Suppressor macrophage treated with lipopolysaccharide for 1 hour (primary cell): Measurements from ENCODE around the gene KIF17.
"Not testable (repeated sequence)": the region's sequence is repeated elsewhere in the genome, so short reads cannot be mapped to it uniquely, and the experiment has no call there.

ENCODE experiments used
- DNase-seq, 3 donors: peaks; one replicate each; pipeline ENCODE4 v3.0.0-alpha.2; 2020 to 2022

KIF17 gene

GRCh38 chr1:20685099-20685662 lies 32.6 kb downstream of the KIF17 start:
- DNase-seq = peak; percentile 19 to 57 (median 55)

- no peak for DNase-seq
These were observed 33.2 kb downstream of the KIF17 start for GRCh38 chr1:20684651-20685050.

DNA sequence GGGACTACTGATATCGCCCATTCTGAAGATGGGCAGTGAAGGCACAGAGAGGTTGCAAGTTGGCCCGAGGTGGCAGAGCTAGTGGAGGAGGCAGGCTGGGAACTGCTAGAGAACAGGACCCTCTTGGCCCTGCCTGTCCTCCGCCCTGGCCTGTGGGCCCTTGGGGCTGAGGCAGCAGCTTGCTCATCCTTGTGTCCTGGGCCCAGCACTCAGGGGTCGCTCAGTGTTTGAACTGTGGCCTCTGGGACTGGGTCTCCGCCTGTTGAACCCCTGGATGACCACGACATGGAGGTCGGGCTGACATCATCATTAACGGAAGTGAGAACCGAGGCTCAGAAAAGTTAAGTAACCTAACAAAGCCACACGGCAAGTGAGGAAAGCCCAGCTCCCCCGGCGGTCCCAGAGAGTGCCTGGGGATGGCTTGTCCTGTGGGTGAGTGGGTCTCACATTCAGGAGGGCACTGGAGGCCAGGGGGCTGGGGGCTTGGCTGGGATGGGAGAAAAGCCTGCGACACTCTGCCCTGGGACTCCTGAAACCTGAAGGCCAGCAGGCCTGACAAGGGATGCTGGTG lies 33.7 kb downstream of the KIF17 start:
- DNase-seq = peak; percentile 24 to 46 (median 31)

DNA sequence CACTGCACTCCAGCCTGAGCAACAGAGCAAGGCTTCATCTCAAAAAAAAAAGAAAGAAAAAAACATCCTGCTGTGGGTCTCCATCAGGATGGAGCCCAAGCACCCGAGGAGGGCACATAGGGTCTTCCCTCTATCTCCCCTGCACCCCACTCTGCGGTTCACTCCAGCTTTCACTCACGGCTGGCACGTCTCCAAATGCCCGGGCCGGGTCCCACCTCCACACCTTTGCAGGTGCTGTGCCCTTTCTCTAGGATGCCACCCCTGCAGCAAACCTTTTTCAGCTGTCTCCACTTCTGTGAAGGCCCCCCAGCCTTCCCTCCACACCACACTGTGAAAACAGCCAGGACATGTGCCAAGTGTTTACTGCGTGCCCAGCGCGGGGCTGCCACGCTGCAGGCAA lies 34.2 kb downstream of the KIF17 start:
- DNase-seq = no peak

- peak; percentile 44 to 66 (median 44) for DNase-seq
These were observed 35.1 kb downstream of the KIF17 start for GRCh38 chr1:20682571-20683236.

DNA sequence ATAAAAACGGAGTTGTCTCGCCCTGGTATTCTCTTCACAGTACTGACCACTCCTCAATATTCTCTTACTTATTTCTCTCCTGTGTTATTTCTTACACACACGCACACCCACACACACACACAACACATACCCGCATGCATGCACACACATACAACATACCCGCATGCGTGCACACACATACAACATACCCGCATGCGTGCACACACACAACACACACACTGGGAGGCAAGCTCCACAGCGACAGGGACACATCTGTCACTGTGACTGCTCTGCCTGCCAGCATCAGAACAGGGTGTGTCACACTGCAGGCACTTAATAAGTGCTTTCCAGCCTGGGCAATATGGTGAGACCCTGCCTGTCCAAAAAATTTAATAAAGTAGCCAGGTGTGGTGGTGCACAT lies 35.8 kb downstream of the KIF17 start:
- DNase-seq = no peak

DNA sequence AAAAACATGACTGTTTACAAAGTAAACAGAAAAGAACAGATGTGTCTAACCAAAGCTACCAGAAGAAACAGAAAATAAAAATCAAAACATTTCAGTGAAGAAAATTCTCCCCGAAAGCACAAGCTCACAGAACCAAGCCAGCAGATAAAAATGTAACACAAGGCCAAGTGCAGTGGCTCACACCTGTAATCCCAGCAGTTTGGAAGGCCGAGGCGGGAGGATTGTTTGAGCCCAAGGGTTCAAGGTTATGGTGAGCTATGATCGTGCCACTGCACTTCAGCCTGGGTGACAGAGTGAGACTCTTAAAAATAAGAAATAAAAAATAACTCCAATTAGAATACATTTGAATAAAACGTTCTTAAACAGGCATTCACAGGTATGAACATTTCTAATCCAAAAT lies 37.5 kb downstream of the KIF17 start:
- no peak for DNase-seq

DNA sequence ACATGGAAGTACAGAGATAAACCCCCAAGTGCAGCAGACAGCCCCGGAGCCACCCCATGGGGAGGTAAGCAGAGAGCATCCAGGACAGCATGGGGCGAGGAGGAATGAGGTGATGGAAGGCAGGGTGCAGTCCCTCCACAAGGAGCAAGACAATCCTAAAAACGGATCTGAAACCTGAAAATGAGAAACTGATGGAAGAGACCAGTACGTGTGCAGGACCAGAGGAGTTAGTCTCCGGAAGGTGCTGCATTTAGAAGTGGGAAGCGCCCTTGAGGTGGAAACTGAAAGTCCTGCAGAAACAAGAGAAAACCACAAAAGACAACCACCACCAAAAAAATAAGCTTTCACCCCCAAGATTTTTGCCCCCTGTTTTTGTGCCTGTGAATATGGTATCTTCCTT lies 39.2 kb downstream of the KIF17 start:
- no peak for DNase-seq

DNA sequence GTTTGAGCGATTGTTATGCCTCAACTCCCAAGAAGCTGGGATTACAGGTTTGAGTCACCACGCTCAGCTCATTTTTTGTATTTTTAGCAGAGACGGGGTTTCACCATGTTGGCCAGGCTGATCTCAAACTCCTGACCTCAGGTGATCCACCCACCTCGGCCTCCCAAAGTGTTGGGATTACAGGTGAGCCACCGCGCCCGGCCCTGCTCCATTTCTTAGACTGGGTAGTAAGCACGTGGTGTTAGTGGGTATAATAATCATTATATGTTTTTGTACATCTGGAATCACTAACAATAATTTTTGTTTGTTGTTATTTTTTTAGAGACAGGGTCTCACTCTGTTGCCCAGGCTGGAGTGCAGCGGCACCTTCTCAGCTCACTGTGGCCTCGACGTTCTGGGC lies 44.2 kb downstream of the KIF17 start:
- DNase-seq = not testable (repeated sequence)

DNA sequence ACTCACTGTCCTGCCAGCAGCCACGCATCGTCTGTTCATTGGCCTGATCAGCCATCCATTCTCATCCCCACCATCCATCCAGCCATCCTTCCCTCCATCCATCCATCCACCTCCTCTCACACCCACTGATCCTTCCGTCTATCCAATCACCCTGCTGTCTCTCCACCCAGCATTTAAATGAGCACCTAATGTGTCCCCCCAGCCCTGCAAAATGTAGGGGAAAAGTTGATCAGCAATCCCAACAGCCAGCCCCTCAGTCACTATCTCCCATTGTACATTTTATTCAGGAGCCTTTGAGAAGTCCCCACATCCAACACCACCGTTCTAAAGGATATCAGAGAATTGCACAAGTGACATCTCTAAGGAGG lies 45.6 kb downstream of the KIF17 start:
- no peak for DNase-seq

GRCh38 chr1:20670936-20671335 lies 46.9 kb downstream of the KIF17 start:
- DNase-seq = no peak

GRCh38 chr1:20668581-20668980 lies 49.2 kb downstream of the KIF17 start:
- no peak for DNase-seq

DNA sequence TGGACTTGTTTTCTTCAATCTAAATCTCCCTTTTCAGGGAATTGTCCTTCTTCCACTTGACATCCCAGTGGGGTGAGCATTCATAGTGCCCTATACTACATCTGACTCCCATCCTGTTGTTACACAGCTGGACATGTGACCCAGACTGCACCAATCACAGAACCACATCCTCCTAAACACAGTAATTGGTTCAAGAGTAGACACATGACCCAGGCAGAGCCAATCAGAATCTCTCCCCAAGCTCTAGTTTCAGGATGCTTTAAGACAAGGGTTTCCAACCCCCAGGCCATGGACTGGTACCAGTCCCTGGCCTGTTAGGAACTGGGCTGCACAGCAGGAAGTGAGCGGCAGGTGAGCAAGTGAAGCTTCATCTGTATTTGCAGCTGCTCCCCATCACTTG lies 51.0 kb downstream of the KIF17 start:
- peak in 1 of 3 donors; percentile 23 for DNase-seq

- DNase-seq = no peak
These were observed 51.7 kb downstream of the KIF17 start for GRCh38 chr1:20666146-20666545.

DNA sequence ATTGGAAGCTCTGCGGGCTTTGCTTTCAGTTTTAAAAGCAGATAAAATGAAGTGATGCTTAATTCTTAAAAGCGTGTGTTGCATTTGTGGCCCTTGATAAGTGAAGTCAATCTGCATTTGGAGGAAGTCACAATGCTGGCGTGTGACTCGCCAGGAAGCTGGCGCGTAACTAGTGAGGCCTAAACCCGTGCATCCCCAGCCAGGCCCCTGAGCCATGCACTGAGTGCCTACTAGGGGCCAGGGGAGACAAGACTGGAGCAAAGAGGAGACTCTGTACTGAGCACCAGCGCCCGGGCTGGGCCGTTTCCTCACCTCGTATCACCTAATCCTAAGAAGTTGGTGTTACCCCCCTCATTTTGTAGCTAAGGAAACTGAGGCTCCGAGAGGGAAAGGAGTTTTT lies 52.1 kb downstream of the KIF17 start:
- DNase-seq = peak; percentile 44 to 55 (median 52)

DNA sequence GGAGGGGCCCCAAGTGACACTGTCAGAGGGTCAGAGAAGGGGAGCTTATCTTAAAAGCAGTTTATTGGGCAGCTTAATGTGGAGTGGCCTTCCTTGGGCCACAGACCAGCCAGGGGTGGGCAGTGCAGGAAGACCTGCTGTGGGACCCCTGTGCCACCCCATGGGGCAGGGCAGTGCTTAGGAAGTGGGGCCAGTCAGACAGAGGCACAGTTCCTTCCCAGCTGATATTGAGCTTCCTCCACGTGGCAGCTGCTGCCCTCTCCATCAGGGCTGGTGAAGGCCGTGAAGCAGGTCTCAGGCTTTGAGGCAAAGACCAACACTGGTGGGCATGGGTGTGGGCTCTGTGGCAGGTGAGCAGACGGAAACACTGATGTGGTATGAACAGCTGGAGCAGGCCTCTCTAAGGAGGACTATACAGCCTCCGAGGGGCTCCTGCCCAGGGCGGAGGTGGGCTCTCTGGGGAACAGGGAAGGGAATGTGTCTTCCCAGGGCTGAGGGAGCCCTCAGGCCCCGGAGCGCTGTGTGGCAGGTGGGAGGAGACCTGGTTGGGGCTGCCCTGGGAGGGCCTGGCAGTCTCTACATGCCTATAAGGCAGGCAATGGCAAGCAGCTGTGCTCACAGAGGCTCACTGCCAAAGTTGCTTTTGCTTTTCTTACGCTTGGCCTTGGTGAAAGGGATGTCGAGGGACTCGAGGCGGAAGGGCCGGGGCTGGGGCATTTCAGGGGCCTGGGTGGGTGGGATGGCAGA lies 53.7 kb downstream of the KIF17 start:
- DNase-seq = no peak

DNA sequence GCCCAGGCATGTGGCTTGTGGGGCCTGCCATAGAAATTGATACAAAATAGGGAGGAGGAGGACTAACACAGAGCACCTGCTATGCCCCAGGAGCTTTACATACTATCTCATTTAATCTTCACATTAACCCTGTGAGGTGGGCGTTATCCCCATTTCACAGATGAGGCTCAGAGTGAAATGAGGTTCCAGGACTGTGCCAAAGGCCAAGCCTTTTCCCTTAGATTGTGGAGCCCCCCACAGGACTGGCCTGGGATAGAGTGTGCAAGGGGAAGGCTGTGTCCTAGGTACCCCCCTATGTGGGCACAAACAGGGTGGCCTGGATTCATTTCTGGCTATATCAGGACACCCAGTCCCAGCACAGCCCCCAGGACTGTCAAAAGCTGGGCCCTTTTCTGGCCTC lies 54.4 kb downstream of the KIF17 start:
- no peak for DNase-seq

- DNase-seq = no peak
These were observed 55.7 kb downstream of the KIF17 start for GRCh38 chr1:20662110-20662475.

DNA sequence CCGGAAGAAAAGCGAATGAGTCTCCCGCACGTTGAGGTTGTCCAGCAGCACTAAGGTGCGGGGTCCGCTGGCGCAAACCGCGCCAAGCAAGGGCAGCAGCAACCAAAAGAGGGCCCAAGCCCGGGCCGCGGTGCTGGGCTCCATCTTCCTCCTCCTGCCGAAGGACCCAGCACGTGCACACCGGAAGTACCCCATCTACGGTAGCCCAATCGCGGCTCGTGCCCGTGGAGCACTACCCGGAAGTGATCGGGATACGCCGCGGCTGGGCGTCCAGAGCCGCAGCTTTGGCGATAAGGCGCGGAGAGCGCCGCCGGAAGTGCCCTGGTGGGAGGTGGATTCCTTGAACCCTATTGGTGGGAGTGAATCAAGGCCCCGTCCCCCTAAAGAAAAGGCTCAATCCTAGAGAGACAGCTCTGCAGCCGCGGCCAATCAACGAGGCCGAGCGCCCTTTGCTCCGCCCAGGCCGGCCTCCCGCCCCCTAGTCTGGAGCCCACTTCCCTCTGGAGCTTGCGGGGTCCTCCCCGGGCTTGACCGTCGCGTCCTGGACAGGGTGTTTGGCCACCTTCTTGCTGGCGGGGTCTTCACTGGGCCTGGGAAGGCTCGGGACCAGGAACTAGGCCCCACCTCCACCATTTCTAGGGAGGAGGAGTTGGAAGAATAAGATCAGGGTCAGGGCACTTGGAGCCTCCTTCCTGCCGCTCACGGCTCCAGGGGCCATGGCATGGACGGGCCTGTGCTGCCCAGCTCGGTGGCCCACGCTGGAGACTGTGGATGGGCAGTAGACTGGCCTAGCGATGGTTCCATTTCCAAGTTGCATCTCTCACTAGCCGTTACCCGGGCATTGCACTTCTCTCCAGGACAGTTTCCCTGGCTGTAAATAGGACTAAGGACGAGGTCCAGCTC lies 56.3 kb downstream of the KIF17 start, which contains the start of gene DDOST:
Gene DDOST (minus strand): TSS at position 163 of the 903 bp plus-strand sequence. CDS start 19 bp downstream, at position 144.
- DNase-seq = peak; percentile 97 to 98 (median 97)

DNA sequence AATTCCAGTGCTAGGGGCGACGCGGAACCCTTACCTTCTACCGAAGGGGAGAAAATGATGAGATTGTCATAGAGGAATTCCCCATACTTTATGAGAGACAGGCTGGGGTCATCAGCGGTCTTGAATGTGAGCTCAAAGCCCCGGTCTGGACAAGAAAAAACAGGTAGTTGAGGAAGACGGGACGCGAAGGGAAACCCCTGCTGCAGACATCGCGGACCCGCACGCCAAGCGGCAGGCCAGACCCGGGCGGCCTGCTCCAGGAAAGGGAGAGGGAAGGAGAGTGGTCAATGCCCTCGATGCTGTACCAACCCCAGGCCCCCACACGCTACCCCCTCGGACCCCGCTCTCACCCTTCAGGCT lies 57.0 kb downstream of the KIF17 start:
- DNase-seq = peak; percentile 45 to 61 (median 51)

DNA sequence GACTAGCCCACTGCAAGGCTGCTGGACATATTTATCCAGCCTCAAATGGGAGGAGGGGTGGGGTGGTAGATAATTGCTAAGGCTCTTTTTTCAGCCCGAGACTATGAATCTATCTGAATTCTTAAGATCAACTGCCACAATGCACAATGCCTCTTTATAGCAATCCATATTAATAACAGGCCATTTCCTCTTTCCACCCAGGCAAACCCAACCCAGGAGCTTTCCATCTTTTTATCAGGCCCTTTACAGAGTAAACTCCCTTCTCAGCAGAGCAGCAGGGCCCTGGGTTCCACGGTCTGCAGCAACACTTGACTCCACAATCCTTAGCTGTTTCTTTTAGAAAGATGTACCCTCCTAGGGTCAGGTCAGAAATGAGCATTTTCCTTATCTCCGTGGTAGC lies 57.4 kb downstream of the KIF17 start:
- peak in 1 of 3 donors; percentile 18 for DNase-seq

GRCh38 chr1:20658166-20658915 lies 59.5 kb downstream of the KIF17 start:
- DNase-seq = no peak
